Stomach (tissue), 4 donors: ENCODE measurements around the gene TFDP2.

ENCODE experiments used
- EP300 ChIP-seq: sonication (generic); formaldehyde crosslinking; IDR thresholded peaks from one replicate; pipeline ENCODE4 v1.6.1; 2017; ENCODE audit warnings: antibody characterized with exemption
- POLR2A ChIP-seq, 4 donors: fragments of 450-650 bp; IDR thresholded peaks; one replicate each; pipeline ENCODE4 v1.6.1; 2016; ENCODE audit warnings: antibody characterized with exemption in 4 of 4, control low read depth in 2 of 4, mild to moderate bottlenecking in 1 of 4, moderate library complexity in 1 of 4
- POLR2AphosphoS5 ChIP-seq, 3 donors: sonication (generic); formaldehyde crosslinking; IDR thresholded peaks; one replicate each; pipeline ENCODE4 v1.6.1; 2016; ENCODE audit warnings: antibody characterized with exemption in 3 of 3
- TF ChIP-seq, protein P1 (sequence below), 7 experiments: fragments of 450-650 bp in 4 of 7; fragments of 200-600 bp in 3 of 7; sonication (generic) in 3 of 7; IDR thresholded peaks; one replicate each; pipeline ENCODE4 v1.5.1; 2016 to 2019; ENCODE audit warnings: antibody characterized with exemption in 7 of 7, control low read depth in 2 of 7, mild to moderate bottlenecking in 1 of 7

DNA sequence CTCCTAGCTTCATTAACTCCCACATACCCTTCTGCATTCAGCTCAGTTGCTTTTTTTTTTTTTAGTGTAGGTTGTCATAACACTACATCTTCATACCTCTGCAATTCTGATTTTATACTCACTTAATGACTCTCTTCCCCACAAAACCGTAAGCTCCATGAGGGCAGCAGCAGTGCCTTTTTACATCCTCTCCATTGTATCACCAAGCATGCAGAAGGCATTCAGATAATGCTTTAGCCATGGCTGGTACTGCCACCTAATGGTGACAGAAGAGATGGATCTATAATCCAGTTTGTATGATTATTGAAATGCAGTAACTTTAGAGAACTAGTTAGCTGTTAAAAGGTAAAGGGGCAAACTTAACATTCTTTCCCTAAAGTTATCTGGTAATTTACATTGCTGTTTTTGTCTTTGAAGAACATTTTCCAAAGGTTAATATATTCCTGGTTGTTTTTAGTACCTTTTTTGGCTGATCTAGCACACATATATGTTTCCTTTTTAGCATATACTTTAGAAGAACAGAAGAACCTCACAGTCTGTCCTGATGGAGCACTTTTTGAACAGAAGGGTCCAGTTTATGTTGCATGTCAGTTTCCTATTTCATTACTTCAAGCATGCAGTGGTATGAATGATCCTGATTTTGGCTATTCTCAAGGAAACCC lies 236.1 kb downstream of the TFDP2 start:
- TF ChIP-seq, protein P1, sequence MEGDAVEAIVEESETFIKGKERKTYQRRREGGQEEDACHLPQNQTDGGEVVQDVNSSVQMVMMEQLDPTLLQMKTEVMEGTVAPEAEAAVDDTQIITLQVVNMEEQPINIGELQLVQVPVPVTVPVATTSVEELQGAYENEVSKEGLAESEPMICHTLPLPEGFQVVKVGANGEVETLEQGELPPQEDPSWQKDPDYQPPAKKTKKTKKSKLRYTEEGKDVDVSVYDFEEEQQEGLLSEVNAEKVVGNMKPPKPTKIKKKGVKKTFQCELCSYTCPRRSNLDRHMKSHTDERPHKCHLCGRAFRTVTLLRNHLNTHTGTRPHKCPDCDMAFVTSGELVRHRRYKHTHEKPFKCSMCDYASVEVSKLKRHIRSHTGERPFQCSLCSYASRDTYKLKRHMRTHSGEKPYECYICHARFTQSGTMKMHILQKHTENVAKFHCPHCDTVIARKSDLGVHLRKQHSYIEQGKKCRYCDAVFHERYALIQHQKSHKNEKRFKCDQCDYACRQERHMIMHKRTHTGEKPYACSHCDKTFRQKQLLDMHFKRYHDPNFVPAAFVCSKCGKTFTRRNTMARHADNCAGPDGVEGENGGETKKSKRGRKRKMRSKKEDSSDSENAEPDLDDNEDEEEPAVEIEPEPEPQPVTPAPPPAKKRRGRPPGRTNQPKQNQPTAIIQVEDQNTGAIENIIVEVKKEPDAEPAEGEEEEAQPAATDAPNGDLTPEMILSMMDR (IDR thresholded peaks at IDR 0.05): peak in 5 of 7 experiments; percentile 29 to 57 (median 51)
- TF ChIP-seq POLR2A (IDR thresholded peaks at IDR 0.05) (no peak), EP300 (no peak), POLR2AphosphoS5 (IDR thresholded peaks at IDR 0.05) (peak in 1 of 3 donors; percentile 30)
